Middle frontal gyrus (tissue), 1 donor: ENCODE data around the gene COX6B2.
"Not testable (repeated sequence)": the region's sequence is repeated elsewhere in the genome, so short reads cannot be mapped to it uniquely, and the experiment has no call there.

Source experiments
- DNase-seq: peaks from one replicate; pipeline ENCODE4 v3.0.0-alpha.2; 2015; ENCODE audit warnings: low spot score; ENCODE audit errors: extremely low spot score

COX6B2 gene

DNA sequence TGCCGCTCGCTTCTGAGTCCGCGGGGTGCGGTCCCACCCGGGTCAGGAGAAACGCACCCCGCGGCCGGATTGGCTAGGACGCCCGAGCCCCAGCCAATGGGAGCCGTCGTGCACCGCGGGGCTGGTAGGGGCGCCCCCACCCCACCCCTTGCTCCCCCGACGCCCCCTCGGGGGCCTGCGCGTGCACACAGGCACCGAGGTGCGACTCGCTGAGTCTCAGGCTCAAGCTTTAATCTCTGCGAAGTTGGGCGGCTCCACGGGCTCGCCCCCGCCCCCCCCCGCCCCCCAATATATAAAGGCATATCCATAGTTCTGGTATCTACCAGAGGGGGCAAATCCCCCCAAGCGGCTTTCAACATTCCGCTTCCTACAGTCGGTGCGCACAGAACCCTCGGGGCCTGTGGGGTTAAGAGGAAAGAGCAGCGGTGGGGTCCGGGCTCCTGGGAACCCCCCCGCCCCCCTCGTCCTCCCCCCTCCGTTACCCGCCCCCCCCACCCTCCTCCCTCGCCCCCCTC lies at the start of gene COX6B2:
TSS of gene COX6B2 (minus strand) at position 22 of the 515 bp plus-strand sequence. CDS start 198 bp downstream, outside the sequence.
- DNase-seq = no peak

- no peak for DNase-seq
Observed at GRCh38 chr19:55402509-55402908, 48.0 kb upstream of the COX6B2 start.

GRCh38 chr19:55401390-55401789 lies 46.9 kb upstream of the COX6B2 start:
- not testable (repeated sequence) for DNase-seq

- DNase-seq = no peak
Observed at GRCh38 chr19:55400281-55401087, 46.0 kb upstream of the COX6B2 start.

DNA sequence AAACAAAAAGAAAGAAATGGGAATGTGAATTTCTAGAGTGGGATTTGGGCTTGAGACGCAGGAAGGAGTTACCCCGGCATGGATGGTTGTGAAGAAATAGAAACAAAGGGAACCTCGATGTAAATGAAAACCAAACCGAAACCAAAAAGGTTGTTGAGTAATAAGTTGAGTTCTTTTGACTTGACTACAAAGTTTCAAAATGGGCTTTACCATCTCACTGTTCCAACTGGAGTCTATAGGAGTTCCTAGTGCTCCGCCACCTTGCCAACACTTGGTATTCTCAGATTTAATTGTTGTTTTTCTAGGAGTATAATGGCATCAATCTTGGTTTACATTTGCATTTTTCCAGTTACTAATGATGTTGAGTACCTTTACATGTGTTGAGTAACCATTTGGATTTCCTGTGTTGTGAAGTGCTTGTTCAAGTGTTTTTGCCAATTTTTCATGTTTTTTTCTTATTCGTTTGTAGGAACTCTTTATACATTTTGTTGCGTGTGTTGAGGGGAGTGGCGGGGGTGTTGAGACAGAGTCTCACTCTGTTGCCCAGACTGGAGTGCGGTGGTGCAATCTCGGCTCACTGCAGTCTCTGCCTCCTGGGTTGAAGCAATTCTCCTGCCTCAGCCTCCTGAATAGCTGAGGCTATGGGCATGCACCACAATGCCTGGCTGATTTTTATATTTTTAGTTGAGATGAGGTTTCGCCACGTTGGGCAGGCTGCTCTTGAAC lies 43.8 kb upstream of the COX6B2 start:
- DNase-seq = no peak

DNA sequence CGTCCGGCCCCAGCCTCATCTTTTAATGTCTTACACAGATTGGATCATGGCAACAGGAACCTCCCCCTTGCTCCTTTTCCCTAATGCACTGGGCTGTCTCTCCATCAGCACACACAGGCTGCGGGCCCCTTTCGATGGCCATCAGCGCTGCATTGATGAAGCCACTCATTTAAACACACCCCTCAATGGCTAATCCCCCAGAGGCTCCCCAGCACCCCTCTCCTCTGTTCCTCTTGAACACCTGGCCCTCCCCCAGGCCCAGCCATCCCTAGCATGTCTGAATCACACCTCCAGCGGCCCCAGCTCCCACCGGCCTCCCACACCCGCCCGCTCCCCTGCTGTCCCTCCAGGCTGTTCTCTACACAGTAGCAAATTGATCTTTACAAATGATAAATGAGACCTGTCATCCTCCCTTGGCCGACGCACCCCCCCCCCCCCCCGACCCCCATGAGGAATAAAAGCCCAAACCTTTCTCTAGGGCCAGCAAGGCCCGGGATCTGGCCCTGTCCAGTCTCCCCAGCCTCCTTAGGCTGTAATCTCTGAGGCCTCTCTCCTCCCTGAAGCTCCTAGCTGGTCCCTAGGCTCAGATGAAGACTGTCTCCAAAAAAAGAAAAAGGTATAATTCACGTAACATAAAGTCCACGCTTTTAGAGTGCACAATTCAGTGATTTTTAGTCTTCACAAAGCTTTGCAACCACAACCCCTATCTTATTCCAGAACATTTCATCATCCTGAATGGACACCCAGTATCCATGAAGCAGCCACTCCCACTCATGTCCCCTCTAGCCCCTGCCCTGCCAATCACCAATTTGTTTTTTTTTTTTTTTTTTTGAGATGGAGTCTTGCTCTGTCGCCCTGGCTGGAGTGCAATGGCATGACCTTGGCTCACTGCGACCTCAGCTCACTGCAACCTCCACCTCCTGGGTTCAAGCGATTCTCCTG lies 38.6 kb upstream of the COX6B2 start:
- no peak for DNase-seq

DNA sequence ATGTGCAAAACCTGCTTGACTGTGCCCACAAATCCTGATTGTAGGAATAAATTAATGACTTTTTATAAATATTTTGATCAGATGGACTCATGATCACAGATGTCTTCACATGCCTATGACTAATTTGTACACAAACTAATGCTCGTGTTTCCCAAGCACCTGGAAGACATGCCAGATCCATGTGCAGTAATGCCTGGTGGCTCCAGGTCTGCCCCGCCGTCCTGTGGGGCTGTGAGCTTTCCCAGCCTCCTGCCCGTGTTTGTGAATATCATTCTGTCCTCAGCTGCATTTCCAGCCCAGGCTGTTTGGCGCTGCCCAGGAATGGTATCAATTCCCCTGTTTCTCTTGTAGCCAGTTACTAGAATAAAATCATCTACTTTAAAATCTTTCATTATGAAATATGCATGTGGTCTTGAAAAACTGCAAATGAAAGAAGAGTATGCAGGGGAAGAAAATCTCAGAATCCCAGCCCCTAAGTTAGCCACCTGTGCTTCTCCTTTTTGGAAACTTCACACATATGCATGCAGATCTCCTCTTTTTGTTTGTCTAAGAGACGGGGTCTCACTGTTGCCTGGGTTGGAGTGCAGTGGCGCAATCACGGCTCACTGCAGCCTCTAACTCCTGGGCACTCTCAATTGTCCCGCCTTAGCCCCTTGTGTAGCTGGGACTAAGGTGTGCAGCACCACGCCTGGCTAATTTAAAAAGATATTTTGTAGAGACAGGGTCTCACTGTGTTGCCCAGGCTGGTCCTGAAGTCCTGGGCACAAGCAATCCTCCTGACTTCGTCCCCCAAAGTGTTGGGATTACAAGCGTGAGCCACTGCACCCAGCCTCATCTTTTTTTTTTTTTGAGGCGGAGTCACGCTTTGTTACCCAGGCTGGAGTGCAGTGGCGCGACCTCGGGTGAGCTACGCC lies 37.4 kb upstream of the COX6B2 start:
- no peak for DNase-seq

- DNase-seq = no peak
Observed at GRCh38 chr19:55391191-55391670, 36.7 kb upstream of the COX6B2 start.

DNA sequence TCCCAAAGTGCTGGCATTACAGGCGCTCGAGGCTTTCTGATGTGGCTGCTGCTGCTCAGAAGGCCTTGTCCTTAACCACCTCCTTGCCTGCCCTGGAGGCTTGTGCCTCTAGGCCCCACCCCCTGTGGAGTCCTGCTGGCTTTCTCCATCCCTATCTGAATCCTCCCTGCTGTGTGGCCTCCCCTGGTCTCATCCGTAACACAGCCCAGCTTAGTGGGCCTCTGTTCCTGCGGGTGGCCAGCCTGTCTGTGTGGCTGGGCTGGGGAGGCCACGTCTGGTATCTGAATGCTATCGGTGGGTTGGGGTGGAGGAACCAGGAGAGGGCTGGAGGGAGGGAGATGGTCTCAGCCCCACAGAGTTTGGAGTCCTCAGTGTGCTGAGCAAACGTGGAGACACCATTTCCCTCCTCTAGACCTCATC lies 36.0 kb upstream of the COX6B2 start:
- no peak for DNase-seq

DNA sequence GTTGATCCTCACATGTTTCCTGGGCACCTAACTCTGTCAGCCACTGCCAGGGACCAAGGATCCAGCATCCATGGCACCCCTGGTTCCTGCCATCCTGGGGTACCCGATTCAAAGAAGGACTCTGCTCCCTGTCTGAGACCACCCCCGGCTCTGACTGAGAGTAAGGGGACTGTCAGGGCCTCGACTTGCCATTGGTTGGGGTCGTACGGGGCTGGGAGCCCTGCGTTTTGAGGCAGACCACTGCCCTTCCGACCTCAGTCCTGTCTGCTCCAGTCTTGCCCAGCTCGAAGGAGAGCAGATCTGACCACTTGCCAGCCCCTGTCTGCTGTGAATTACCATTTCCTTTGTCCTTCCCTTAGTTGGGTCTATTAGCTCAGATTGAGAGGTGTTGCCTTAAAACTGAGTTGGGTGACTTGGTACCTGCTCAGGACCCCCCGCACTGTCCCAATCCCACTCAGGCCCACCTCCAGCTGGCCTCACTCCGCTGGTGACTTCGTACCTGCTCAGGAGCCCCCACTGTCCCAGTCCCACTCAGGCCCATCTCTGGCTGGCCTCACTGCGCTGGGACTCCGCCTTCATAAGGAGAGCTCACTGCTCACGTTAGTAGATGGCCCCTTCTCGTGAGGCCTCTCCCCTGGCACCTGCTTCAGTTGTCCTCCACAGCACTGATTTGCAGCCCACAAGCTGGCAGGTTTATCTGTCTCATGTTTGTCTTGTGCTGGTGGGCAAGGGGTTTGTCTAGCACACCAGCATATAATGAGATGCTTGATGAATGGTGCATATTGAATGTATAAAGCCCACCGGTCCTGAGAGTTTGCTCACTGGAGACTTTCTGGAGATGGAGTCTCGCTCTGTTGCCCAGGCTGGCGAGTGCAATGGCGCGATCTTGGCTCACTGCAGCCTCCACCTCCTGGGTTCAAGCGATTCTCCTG lies 35.1 kb upstream of the COX6B2 start:
- DNase-seq = no peak

DNA sequence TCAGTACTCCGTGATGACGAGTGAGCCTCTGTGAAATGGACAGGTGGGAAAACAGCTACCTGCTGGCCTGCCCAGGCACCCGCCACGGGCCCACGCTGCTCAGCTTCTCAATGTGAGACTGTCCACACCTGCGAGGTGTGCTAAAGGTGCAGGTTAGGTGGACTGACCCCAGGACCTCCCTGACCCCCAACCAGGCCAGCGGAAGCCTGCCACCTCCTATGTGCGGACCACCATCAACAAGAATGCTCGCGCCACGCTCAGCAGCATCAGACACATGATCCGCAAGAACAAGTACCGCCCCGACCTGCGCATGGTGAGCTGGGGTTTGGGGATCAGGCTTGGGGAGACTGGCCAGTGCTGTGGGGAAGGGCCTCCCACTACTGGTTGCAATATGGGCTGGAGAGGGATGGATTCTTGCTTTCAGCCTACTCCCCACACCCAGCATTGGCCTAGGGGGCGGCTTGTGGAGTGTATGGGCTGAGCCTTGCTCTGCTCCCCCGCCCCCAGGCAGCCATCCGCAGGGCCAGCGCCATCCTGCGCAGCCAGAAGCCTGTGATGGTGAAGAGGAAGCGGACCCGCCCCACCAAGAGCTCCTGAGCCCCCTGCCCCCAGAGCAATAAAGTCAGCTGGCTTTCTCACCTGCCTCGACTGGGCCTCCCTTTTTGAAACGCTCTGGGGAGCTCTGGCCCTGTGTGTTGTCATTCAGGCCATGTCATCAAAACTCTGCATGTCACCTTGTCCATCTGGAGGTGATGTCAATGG lies 33.4 kb upstream of the COX6B2 start:
- DNase-seq = no peak

GRCh38 chr19:55386493-55386971 lies 32.0 kb upstream of the COX6B2 start:
- DNase-seq = no peak

- peak; percentile 99 for DNase-seq
Observed at GRCh38 chr19:55385724-55386492, 31.4 kb upstream of the COX6B2 start, which contains the start of gene RPL28. TSS of gene RPL28 (plus strand) at chr19:55385932. CDS start at chr19:55386358, 426 bp downstream.

GRCh38 chr19:55384920-55385723 lies 30.6 kb upstream of the COX6B2 start:
- peak; percentile 91 for DNase-seq

DNA sequence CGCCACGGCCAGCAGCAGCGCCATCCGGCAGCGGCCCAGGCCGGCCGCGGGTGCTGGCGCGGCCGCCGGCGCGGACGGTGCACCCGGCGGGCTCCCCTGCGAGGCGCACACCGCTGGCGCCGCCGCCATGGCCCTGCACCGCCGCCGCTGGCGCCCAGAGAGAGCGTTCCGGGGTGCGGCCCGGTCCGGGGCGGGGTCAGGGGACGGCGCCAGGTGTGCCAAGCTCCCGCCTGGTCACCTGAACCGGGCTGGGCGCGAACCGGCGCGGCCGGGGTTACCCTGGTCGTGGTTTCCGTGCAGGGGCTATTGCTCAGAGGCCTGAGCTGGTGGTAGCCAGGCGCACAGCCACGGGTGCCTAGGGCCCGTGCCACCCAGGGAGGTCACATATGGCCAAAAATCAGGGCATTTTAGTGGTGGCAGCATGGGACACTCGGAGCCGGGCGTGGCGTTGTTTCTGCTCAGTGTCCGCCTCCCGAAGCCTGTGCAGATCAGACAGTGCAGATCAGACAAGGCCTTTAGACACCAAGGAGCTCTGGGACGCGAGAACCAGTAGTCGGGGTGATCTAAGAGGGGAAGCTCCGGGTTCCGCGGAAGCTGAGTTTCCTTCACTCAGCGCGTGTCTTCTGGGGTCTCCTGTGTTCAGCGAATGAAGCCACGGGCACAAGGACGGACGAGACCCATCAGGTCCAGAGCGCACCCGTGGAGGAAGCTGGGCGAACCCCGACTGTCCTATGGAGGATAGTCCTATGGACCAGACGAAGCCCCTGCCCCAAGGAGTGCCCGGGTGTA lies 29.8 kb upstream of the COX6B2 start, which contains the start of gene TMEM238:
TSS of gene TMEM238 (minus strand) at position 162 of the 789 bp plus-strand sequence. CDS start at position 129, 33 bp downstream.
- no peak for DNase-seq
